Ecto neural progenitor cell (in vitro differentiated cells): Measurements from ENCODE around the gene SLC44A5.

Experiments
- DNase-seq: peaks from one replicate; pipeline ENCODE4 v3.0.0-alpha.2; 2018; ENCODE audit warnings: low spot score

Gene SLC44A5

GRCh38 chr1:75174031-75174760 is 436.7 kb downstream of the SLC44A5 start:
- no peak for DNase-seq

- DNase-seq: no peak
Observed at GRCh38 chr1:75172556-75172955, 438.4 kb downstream of the SLC44A5 start.

- DNase-seq: no peak
Observed at GRCh38 chr1:75171876-75172275, 439.0 kb downstream of the SLC44A5 start.

- no peak for DNase-seq
Observed at GRCh38 chr1:75170981-75171380, 439.9 kb downstream of the SLC44A5 start.

- DNase-seq: no peak
Observed at GRCh38 chr1:75170011-75170410, 440.9 kb downstream of the SLC44A5 start.

GRCh38 chr1:75166821-75167220 is 444.1 kb downstream of the SLC44A5 start:
- no peak for DNase-seq

GRCh38 chr1:75165264-75165663 is 445.6 kb downstream of the SLC44A5 start:
- no peak for DNase-seq

- DNase-seq: no peak
Observed at GRCh38 chr1:75159154-75159553, 451.8 kb downstream of the SLC44A5 start.
